Measurements from ENCODE around the gene BUD31. TPM values are rescaled to one million over a fixed set of nuclear protein-coding genes. Genes with fewer than 3 reads are reported as not detected.

BUD31 gene
- total and polyA plus RNA-seq, 2 of the 4 experiments (the other 2 are of a cell fraction) = 72.6 to 97.2 TPM

DNA sequence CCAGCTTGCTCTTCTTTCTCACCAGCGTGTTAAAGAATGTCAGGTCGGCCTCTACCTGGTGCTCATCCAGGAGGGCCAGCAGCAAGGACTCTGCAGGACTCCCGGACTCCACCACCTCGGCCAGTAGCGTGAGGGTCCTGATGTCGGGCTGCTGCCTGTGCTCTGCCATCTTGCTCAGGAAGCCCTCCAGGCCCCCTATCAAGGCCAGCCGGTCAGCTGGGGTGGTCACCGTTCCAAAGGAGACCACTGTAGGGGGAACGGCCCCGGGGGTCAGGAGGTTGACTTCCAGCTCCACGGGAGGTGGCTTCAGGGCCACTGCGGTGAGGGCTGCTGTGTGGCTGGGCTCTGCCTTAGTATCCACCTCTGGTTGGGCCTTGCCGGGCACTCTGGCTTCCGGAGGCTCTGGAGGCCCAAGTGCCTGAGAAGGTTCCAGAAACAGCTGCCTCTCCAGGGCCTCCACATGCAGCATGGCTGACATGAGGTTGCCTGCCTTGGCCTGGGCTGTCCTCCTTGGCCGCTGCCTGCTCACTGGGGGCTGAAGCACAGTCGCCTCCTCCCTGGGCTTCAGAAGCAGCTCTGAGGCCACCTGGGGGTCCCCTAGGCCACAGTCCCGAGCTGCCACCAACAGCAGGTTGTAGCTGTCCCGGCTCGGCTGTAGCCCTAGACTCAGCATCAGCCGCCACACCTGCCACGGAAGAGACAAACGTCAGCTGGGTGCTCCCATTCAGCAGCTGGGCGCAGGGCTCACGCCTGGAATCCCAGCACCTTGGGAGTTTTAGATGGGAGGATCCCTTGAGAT is 16.4 kb downstream of the BUD31 start:
- H2AK5ac ChIP-seq (ENCODE audit: low read depth, low read length) = no peak overlapping the region
- ChIA-PET CTCF (no interaction called here), POLR2A (ENCODE audit: unreplicated experiment) (no interaction called here)
- H2BK5ac ChIP-seq (ENCODE audit: low read depth, low read length, poor library complexity, severe bottlenecking) = no peak overlapping the region
- H4K5ac ChIP-seq (ENCODE audit: low read depth, low read length) = no peak overlapping the region
- H2AK9ac ChIP-seq (replicated peaks; ENCODE audit: low read depth, low read length, poor library complexity) = no peak overlapping the region
- TF ChIP-seq POLR2A (IDR thresholded peaks at IDR 0.05; ENCODE audit: low read depth, low read length) = no peak
- no peak for TF ChIP-seq RFX5 (IDR thresholded peaks at IDR 0.05; ENCODE audit: low read depth, low read length)
- TF ChIP-seq BHLHE40 (IDR thresholded peaks at IDR 0.05; ENCODE audit: low read depth, low read length) = no peak
- H3K9me1 ChIP-seq (ENCODE audit: insufficient read depth, low read length) = no peaks in the 10 kb centered on the region
- H3K18ac ChIP-seq (ENCODE audit: low read depth, low read length) = no peak overlapping the region
- no peak overlapping the region for H3K14ac ChIP-seq (replicated peaks; ENCODE audit: low read depth, low read length)
- no peak overlapping the region for H2AFZ ChIP-seq (replicated peaks; ENCODE audit: low read length, poor library complexity)
- intact Hi-C loops (cut with micrococcal nuclease) = no loop called here
- no peak overlapping the region for H2BK20ac ChIP-seq (ENCODE audit: low read depth, low read length)
- H2BK15ac ChIP-seq (ENCODE audit: low read depth, low read length) = no peak overlapping the region
- H3K4me2 ChIP-seq (ENCODE audit: low read depth, low read length) = no peak overlapping the region
- H3K27me3 ChIP-seq (ENCODE audit: control insufficient read depth, insufficient read depth, low read length) = no peaks in the 10 kb centered on the region
- no peak overlapping the region for H3K4ac ChIP-seq (ENCODE audit: low read depth, low read length)
- no peaks in the 10 kb centered on the region for H4K20me1 ChIP-seq (ENCODE audit: insufficient read depth, low read length)
- no peak overlapping the region for H3K56ac ChIP-seq (ENCODE audit: extremely low read depth, insufficient read depth, low read length)
- H3K36me3 ChIP-seq (ENCODE audit: control insufficient read depth, insufficient read depth, low read length) = peaks cover 53% of the 10 kb centered on the region
- whole genome bisulfite sequencing, 2 experiments (ENCODE audit: extremely low coverage in 2 of 2, insufficient read length in 1 of 2) = 96% methylated on average over 11 of the region's 24 CpGs; no CpG with 5 or more reads in 1 of the 2 experiments
- no peak overlapping the region for H3K4me3 ChIP-seq (ENCODE audit: insufficient read depth, low read depth, low read length)
- H3K79me1 ChIP-seq (ENCODE audit: low read depth in 1 of 2, low read length in 2 of 2) = no peaks in the 10 kb centered on the region; a peak in 2 of 4 replicates
- H4K91ac ChIP-seq (ENCODE audit: insufficient read depth, low read depth, low read length) = no peak overlapping the region
- no peak overlapping the region for H4K8ac ChIP-seq (ENCODE audit: low read depth in 2 of 2, low read length in 2 of 2)
- no peak overlapping the region for H2BK120ac ChIP-seq (ENCODE audit: low read depth, low read length)
- in situ Hi-C loops (cut with MboI; ENCODE audit: low sequenced_read_pairs) = no loop called here
- no peak for DNase-seq
- H3K9me3 ChIP-seq (ENCODE audit: control insufficient read depth, insufficient read depth, low read length) = no peaks in the 10 kb centered on the region
- BruUV-seq (replicated peaks) = no TSS peak
- no peak overlapping the region for H3K23ac ChIP-seq (ENCODE audit: low read depth, low read length)
- no peak for ATAC-seq (ENCODE audit: low read depth)
- H3K27ac ChIP-seq (ENCODE audit: insufficient read depth, low read length) = no peak overlapping the region
- no peak overlapping the region for H3K9ac ChIP-seq (ENCODE audit: low read depth, low read length)
- no peaks in the 10 kb centered on the region for H3K4me1 ChIP-seq (ENCODE audit: control insufficient read depth, insufficient read depth, low read length)
- dilution Hi-C loops (cut with HindIII; ENCODE audit: low sequenced_read_pairs, unreplicated experiment) = no loop called here

Measured in IMR-90 (cell line).